Cerebellar nuclear complex (tissue), 1 donor: ENCODE results near the gene TSPAN15.
A peak's percentile ranks its signal among the peaks of the same experiment; 100 is the strongest.

ENCODE experiments used
- DNase-seq, 2 experiments: peaks; one replicate each; lab custom pipeline; 2025; lab: John Stamatoyannopoulos, UW

The TSPAN15 gene

DNA sequence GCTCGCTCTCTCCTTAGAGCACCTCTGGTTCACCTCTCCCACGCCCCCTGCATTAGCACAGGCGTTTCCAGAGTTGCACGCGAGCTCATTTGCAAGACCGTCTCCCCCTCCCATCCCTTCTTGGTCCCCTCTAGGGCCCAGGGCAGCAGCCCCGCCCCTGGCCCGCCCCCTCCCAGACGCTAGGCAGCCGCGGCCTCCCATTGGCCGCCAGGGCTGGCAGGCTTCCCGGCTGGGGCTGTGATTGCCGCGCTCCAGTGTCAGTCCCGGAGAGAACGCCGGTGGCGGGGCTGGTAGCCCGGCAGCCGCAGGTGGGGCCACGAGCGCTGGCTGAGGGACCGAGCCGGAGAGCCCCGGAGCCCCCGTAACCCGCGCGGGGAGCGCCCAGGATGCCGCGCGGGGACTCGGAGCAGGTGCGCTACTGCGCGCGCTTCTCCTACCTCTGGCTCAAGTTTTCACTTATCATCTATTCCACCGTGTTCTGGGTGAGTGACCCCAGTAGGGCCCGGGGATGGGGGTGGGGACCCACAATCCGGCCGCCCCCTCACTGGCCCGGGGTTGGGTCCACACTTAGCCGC, at the start of gene TSPAN15:
Gene TSPAN15 (plus strand): TSS at position 257 of the 575 bp plus-strand sequence. CDS start 130 bp downstream, at position 387.
- DNase-seq: peak; percentile 36 to 93

DNA sequence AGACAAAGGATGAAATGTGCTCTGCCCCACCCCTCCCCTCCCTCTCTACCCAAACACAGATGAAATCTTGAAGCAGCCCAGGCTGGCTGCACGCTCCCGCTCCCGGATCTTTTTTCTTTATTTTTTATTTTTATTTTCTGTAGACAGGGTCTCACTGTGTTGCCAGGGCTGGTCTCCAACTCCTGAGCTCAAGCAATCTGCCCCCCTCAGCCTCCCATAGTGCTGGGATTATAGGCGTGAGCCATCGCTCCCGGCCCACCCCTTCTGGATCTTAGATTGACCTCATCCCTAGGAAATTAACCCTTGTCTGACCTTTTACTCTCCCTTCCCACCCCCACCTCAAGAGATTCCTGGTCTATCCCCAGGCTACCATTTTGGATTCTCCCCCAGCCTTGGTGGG, 48.9 kb upstream of the TSPAN15 start:
- DNase-seq: no peak

DNA sequence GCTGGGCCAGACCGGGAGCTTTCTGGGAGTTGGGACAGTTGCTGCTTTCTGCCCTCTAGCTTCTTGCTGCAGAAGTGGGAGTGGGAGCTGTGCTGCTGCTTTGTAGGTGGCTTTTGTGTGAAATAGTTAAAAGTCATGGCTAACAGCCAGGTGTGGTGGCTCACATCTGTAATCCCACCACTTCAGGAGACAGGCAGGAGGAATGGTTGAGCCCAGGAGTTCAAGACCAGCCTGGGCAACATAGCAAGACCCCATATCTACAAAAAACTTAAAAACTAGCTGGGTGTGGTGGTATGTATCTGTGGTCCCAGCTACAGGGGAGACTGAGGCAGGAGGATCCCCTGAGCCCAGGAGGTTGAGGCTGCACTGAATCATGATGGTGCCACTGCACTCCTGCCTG, 48.2 kb upstream of the TSPAN15 start:
- no peak for DNase-seq

DNA sequence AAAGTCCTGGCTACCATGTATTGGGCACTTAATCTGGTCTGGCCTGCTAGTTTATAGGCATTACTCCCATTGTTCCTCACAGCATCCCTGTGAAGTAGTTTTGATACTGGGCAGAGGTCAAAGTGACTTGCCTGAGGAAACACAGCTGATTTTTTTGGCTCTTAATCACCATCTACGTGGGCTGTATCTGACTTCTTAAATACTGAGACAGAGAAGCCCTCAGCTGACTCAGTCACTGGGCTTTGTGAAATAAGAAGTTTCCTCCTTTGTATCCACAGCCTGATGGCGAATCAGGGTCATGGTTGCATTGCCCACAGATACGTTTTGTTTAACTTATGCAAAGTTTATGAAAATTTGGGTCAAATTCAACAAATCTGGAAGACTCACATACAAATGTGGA, 47.7 kb upstream of the TSPAN15 start:
- no peak for DNase-seq

- no peak for DNase-seq
Measured at GRCh38 chr10:69404786-69405185, 46.5 kb upstream of the TSPAN15 start.

DNA sequence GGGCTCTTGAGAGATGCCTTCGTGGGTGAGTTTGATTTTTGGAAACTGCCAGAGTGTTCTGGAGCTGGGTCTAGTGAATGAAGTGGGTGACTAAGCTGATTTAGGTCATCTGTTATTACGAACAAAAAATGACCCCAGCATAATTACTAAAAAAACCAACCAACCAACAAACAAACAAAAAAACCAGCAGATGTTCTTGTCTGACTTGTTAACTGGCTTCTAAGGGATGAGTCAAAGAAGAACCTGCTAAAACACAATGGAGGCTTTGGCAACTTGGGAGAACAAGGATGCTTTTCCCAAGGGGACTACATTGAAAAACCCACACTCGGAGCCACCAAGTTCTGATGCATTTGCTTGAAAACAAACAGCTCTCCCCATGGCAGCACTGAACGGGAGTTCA, 46.0 kb upstream of the TSPAN15 start:
- no peak for DNase-seq

DNA sequence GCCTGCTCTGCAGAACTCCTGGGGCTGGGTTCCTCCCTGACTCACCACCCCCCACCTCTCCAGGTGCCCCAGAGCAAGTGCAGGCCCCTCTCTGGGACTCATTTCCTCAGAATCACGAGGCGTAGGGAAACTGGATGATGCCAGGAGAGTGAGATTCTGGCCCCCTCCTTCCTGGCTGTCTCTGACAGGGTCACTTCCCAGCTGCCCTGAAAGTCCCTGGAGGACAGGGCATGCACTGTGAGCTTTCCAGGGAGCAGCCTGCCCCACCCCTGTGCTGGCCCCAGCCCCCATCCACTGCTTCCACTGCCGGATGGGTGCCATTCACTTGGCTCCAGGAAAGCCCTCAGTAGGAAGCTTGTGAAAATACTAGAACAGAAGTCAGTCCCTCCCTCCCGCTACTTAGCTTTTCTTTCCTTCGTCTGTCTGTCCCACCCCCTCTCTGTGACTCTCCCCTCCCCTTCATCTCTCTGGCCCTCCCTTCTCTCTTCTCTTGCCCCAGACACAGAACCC, 44.9 kb upstream of the TSPAN15 start:
- no peak for DNase-seq

GRCh38 chr10:69406816-69407580, 44.3 kb upstream of the TSPAN15 start:
- no peak for DNase-seq

GRCh38 chr10:69407621-69408301, 43.5 kb upstream of the TSPAN15 start:
- no peak for DNase-seq

DNA sequence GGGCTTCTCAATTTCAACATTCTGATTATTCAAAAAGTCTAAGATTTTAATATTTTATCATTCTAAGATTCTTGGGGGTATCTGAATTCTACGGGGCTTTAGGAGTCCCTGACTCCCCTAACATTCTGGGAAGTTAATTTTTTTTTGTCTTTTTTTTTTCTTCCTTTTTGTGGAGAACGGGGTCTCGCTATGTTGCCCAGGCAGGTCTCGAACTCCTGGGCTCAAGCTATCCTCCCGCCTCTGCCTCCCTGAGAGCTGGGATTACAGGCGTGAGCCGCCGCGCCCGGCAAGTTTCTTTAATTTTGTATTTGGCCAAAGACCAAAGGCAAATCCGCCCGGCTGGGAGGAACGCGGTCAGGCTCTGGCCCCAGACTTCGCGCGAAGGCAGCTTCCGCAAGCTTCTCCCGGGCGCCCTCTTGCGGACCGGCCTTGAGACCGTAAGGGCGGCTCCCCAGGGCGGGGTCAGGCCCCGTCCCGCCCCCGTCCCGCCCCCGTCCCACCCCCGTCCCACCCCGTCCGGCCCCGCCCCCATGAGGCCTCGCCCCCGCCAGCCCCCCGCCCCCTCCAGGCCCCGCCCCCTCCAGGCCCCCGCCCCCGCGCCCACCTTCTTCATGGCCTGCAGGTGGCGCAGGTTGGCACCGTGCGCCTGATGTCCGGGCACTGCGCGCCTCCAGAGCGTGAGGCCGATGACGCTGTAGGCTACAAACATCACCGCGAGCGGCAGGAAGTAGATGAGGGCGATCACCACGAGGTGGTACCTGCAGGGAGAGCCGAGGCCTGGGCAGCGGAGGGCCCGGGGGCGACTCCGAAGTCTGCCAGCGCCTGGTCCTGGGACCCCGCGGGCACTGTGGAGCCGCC, 42.7 kb upstream of the TSPAN15 start:
- DNase-seq: peak; percentile 45 to 73

- no peak for DNase-seq
Measured at GRCh38 chr10:69409176-69409495, 42.1 kb upstream of the TSPAN15 start.

DNA sequence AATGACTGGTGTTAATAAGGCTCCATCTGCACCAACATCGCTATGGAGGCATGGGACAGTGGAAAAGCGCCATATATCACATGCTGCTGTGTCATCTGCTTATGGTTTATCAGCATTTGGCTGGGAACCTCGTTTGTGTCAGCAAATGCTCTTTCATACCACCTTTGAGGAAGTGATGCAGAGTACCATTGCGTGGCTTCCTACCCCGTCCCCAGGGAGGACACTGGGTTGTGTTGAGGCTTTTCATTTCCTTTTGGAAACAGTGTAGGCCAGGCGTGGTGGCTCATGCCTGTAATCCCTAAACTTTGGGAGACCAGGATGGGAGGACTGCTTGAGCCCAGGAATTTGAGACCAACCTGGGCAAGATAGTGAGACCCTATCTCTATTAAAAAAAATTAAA, 41.3 kb upstream of the TSPAN15 start:
- no peak for DNase-seq

DNA sequence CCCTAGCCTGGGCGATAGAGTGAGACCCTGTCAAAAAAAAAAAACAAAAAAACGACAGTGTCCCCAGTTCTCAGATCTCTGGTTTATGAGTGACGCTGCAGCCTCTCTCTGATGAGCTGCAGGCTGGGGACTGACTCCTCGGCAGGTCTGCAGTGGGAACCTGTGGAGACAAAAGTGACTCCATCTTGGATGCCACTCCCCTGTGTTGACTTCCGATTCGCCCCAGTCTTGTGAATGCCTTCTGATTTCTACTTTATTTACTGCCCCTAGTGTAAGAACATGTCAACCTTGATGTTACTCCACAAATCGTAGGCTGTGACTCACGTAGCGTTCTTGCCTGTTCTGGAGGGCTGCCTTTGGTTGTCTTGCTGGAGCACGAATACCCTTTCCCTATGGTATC, 40.8 kb upstream of the TSPAN15 start:
- DNase-seq: no peak

DNA sequence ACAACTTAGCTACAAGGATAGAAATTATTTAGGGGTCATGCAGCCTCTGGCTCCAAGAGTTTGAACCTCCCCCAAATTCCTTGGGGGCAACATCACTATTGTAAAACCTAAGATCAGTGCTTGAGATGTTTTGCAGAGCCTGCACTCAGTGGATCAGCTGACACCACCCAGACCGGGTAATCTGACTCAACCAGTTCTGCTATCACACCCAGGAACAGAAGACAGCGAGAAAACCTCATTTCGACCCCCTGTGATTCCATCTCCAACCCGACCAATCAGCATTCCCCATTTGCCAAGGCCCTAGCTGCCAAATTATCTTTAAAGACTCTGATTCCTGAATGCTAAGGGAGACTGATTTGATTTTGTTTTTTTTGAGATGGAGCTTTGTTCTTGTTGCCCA, 39.8 kb upstream of the TSPAN15 start:
- DNase-seq: no peak

DNA sequence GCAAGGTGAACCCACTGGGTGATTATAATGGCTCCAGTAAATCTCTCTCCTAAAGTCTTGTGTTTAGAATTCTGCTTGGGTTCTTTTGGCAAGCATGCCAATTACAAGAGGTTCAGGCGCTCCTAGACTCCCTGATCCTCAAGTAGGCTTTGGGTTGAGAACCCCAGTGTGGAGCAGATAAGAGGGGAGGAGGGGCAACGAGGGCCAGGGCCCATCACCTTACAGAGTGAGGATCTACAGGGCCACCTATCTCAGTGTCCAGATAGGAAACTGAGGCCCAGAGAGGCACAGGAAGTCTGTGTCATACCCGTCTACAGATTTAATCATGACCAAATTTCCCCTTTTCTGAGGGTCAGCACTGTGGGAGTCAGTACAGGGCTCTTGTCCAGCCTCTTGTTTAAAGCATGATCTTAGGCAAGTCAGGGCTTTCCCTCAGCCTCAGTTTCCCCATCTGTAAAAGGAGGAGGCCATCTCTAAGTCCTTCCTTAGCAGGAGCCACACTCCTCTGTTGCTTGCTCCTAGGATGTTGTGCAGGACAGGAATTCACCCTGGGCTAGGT, 39.0 kb upstream of the TSPAN15 start:
- DNase-seq: no peak

DNA sequence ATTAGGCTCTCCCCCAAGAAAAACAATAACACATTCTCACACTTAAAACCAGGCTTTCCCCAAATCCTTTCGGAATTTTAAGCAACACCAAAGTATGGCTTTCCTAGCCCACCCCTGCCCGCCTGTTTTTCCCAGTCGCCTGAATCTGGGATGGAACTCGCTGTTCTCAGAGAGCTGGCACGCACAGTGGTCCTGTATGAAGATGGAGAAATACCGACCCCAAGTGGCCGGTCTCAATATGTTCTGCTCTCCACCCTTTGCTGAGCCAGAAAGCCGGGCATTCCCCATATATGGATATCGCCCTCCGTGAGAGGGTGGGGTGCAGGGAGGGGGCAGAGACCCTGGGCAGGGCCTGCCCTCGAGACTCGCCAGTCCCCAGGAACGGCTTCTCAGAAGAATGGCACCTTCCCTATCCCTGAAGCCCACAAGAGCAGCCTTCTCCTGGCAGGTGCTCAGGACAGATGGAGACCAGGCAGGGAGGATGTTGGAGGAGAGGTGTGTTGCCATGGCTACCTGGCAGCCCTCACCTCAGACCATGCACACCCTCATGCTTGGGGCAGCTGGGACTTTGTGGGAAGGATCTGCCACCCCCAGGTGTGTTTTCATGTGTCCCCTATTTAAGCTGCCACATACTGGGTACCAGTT, 37.9 kb upstream of the TSPAN15 start:
- DNase-seq: peak; percentile 92 to 98

DNA sequence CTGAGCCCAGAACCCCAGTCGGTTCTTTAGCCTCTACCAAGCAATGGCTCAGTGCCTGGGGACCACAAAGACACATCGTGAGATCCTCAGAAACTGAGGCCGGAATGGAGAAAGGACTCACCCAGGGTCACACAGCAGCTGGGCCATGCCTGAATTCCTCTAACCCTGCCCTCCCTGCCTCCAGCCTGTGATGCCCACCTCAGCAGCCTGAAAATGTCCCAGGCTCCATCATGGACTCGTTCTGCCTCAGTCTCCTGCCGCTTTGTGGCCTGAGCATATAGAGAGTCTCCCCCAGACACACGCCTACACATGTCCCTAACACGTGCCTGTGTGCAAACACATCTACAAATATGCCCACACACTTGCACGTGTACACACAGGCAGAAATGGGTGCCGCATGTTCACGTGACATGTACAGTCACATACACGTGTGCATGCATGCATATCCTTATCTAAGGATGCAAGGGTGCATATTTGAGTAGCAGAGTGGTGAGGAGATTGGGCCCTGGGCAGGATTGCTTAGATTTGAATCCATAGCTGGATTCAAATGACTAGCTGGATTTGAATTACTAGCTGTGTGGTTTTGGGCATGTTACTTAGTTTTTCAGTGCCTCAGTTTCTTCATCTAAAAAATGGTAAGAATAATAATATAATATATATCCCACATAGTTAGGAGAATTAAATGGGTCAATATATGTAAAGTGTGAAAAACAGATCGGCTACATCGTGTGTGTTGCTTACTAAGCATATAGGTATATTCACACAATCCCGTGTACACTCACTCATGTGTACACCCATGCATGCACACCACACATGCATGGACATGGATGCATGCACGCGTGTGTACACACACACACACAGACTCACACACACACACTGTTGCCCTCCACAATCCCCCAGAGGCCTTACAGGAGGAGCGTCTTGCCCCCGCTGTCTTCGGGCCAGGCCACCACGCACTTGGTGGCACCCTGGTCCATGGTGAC, 36.9 kb upstream of the TSPAN15 start:
- no peak for DNase-seq

GRCh38 chr10:69415049-69415448, 36.2 kb upstream of the TSPAN15 start:
- no peak for DNase-seq

- DNase-seq: no peak
Measured at GRCh38 chr10:69415951-69416350, 35.3 kb upstream of the TSPAN15 start.

GRCh38 chr10:69416695-69417094, 34.6 kb upstream of the TSPAN15 start, which contains the start of gene TACR2:
Gene TACR2, minus strand, starts transcription at chr10:69416918. Its CDS starts 595 bp downstream, at chr10:69416323.
- DNase-seq: no peak
